ENCODE results near the gene CXCL5. TPM values are rescaled to one million over a fixed set of nuclear protein-coding genes. Genes with fewer than 3 reads are reported as not detected.

Gene CXCL5
- total RNA-seq, 4 donors from 2014 or later, result 0.64 TPM; not detected in 3

GRCh38 chr4:74000301-74000700 lies 1.8 kb upstream of the CXCL5 start:
- in situ Hi-C loops (cut with MboI; ENCODE audit: low pct_ligation_motif_present in 1 of 4, low pct_unique_long_range_greater_than_20kb in 1 of 4, low sequenced_read_pairs in 3 of 4), result no loop called here
- Histone ChIP-seq H3K4me1 (peaks cover 0 to 12% (median 5%) of the 10 kb centered on the region in 4 donors), H3K4me3 (no peak overlapping the region), H3K36me3 (no peaks in the 10 kb centered on the region), H3K9me3 (no peaks in the 10 kb centered on the region), H3K27me3 (peaks cover 20% of the 10 kb centered on the region), H3K27ac (no peak overlapping the region)
- no peak for DNase-seq
- 36 to 54% methylated on average over 6 of the region's 6 CpGs for WGBS, 2 donors (ENCODE audit: low coverage in 1 of 2)
- intact Hi-C loops (cut with DNase I; ENCODE audit: low total_unique reads), result no loop called here
- TF ChIP-seq EP300 (IDR thresholded peaks at IDR 0.05; ENCODE audit: low read depth) (no peak), POLR2AphosphoS5 (IDR thresholded peaks at IDR 0.05) (no peak), POLR2A (IDR thresholded peaks at IDR 0.05) (no peak)
- TF ChIP-seq, protein P1, sequence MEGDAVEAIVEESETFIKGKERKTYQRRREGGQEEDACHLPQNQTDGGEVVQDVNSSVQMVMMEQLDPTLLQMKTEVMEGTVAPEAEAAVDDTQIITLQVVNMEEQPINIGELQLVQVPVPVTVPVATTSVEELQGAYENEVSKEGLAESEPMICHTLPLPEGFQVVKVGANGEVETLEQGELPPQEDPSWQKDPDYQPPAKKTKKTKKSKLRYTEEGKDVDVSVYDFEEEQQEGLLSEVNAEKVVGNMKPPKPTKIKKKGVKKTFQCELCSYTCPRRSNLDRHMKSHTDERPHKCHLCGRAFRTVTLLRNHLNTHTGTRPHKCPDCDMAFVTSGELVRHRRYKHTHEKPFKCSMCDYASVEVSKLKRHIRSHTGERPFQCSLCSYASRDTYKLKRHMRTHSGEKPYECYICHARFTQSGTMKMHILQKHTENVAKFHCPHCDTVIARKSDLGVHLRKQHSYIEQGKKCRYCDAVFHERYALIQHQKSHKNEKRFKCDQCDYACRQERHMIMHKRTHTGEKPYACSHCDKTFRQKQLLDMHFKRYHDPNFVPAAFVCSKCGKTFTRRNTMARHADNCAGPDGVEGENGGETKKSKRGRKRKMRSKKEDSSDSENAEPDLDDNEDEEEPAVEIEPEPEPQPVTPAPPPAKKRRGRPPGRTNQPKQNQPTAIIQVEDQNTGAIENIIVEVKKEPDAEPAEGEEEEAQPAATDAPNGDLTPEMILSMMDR (IDR thresholded peaks at IDR 0.05), result no peak

- 0 to 45% methylated on average over 1 of the region's 1 CpG for WGBS, 2 donors (ENCODE audit: low coverage in 1 of 2)
- Histone ChIP-seq H3K4me3 (no peak overlapping the region), H3K4me1 (no peaks in the 10 kb centered on the region), H3K36me3 (no peaks in the 10 kb centered on the region), H3K27me3 (peaks cover 6% of the 10 kb centered on the region), H3K27ac (no peak overlapping the region), H3K9me3 (no peaks in the 10 kb centered on the region)
- DNase-seq, result no peak
- in situ Hi-C loops (cut with MboI; ENCODE audit: low pct_ligation_motif_present in 1 of 4, low pct_unique_long_range_greater_than_20kb in 1 of 4, low sequenced_read_pairs in 3 of 4) (no loop called here), intact Hi-C loops (cut with DNase I; ENCODE audit: low total_unique reads) (no loop called here)
- TF ChIP-seq EP300 (IDR thresholded peaks at IDR 0.05; ENCODE audit: low read depth), result no peak
- TF ChIP-seq, protein P1 (IDR thresholded peaks at IDR 0.05), result no peak
- TF ChIP-seq POLR2A (IDR thresholded peaks at IDR 0.05), result no peak
These were observed 6.4 kb downstream of the CXCL5 start for GRCh38 chr4:73992050-73992449.

DNA sequence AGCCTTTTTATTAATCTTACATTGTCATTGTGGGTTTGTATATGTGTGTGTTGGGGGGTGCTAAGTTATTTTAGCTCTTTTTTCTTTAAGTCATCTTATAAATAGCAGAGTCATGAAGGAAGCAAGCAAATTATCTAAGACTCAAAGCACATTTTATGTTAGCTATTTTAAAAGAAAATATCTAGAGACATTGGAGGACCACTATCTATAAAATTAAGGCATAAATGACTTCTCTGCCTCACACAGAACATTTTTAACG lies 6.8 kb downstream of the CXCL5 start:
- DNase-seq, result no peak
- Histone ChIP-seq H3K36me3 (no peaks in the 10 kb centered on the region), H3K27me3 (peaks cover 2% of the 10 kb centered on the region), H3K9me3 (no peaks in the 10 kb centered on the region), H3K4me1 (no peaks in the 10 kb centered on the region), H3K4me3 (no peak overlapping the region), H3K27ac (no peak overlapping the region)
- WGBS, 2 donors (ENCODE audit: low coverage in 1 of 2), result 84 to 100% methylated on average over 1 of the region's 1 CpG
- intact Hi-C loops (cut with DNase I; ENCODE audit: low total_unique reads) (no loop called here), in situ Hi-C loops (cut with MboI; ENCODE audit: low pct_ligation_motif_present in 1 of 4, low pct_unique_long_range_greater_than_20kb in 1 of 4, low sequenced_read_pairs in 3 of 4) (no loop called here)
- TF ChIP-seq POLR2A (IDR thresholded peaks at IDR 0.05), result no peak
- TF ChIP-seq EP300 (IDR thresholded peaks at IDR 0.05; ENCODE audit: low read depth), result no peak
- TF ChIP-seq, protein P1 (IDR thresholded peaks at IDR 0.05), result no peak
- no peak for TF ChIP-seq POLR2AphosphoS5 (IDR thresholded peaks at IDR 0.05)

GRCh38 chr4:73990988-73991741 lies 7.3 kb downstream of the CXCL5 start:
- WGBS, 2 donors (ENCODE audit: low coverage in 1 of 2), result 84 to 87% methylated on average over 9 of the region's 9 CpGs
- Histone ChIP-seq H3K9me3 (no peaks in the 10 kb centered on the region), H3K36me3 (no peaks in the 10 kb centered on the region), H3K27me3 (no peaks in the 10 kb centered on the region), H3K27ac (no peak overlapping the region), H3K4me1 (no peaks in the 10 kb centered on the region), H3K4me3 (no peak overlapping the region)
- TF ChIP-seq EP300 (IDR thresholded peaks at IDR 0.05; ENCODE audit: low read depth) (no peak), POLR2A (IDR thresholded peaks at IDR 0.05) (no peak), POLR2AphosphoS5 (IDR thresholded peaks at IDR 0.05) (no peak)
- TF ChIP-seq, protein P1 (IDR thresholded peaks at IDR 0.05), result no peak
- intact Hi-C loops (cut with DNase I; ENCODE audit: low total_unique reads) (no loop called here), in situ Hi-C loops (cut with MboI; ENCODE audit: low pct_ligation_motif_present in 1 of 4, low pct_unique_long_range_greater_than_20kb in 1 of 4, low sequenced_read_pairs in 3 of 4) (no loop called here)
- DNase-seq, result no peak
